Posterior cingulate gyrus (tissue), 11 donors: ENCODE results near the gene NEK4.

Experiments
- DNase-seq, 10 donors: peaks; one replicate each; pipeline versions ENCODE4 v3.0.0 to v3.0.0-alpha.2; 2020 to 2021; ENCODE audit warnings: mixed read lengths in 3 of 10
- intact Hi-C: fragments of 100-400 bp; cut with DNase I; formaldehyde crosslinking; loops from one replicate; pipeline ENCODE4 v1.15.1; 2023

NEK4 gene

GRCh38 chr3:52705688-52706686 is 64.8 kb downstream of the NEK4 start, which contains the start of the genes GLT8D1 and SPCS1:
Gene GLT8D1, minus strand, starts transcription at chr3:52705791. Its CDS starts 5,331 bp downstream, at chr3:52700460.
Gene SPCS1, plus strand, starts transcription at chr3:52706106. Its CDS starts 141 bp downstream, at chr3:52706247.
- peak; percentile 77 to 99 (median 88) for DNase-seq
- intact Hi-C loops: loop anchor here (2.0 kb wide), 2 partner anchors 21 to 65 kb away; partner anchors contain the start of genes NEK4 and PBRM1

- intact Hi-C loops: loop anchor here (2.0 kb wide), 2 partner anchors 21 to 65 kb away; partner anchors contain the start of genes NEK4 and PBRM1
- DNase-seq: peak in 1 of 10 donors; percentile 33
These were observed 65.4 kb downstream of the NEK4 start for GRCh38 chr3:52705438-52705687.

DNA sequence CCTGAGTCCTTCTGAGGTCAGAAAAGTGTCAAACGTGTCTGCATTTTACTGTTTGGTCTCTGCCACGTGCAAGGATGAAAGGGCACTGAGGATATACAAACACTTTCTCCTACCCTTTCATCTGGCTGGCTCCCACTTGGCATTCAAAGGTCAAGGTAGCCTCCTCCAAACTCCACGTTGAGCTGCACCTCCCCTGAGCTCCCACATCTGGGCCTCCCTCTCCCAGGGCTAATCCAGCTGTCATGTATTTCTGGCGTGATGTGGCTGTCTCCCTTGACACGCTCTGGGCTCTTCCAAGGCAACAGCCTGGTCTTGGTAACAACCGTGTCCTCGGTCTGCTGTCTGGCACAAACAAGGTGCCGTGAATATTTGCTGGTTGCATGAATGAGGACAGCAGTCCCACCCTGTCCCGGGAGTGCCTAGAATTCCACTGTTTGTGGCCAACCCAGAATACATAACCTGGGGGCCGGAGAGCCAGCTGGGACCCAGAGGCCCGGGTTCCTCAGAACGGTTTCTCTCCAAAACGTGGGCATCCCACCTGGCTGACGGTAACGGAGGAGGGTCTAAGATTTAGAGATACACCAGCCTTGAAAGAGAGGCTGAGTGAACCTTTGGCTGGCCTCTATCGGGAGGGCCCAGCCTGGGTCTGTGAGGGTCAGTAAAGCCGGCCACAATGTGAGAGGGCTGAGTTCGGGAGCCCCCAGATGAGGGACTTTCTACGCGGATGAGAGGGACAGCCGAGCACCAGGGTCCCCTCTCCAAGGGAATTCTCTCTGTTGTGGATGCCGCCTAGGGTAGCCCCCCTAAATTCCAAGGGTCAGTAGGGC is 65.9 kb downstream of the NEK4 start:
- intact Hi-C loops: loop anchor here (2.0 kb wide), 2 partner anchors 20 to 66 kb away; partner anchors contain the start of genes NEK4 and PBRM1
- no peak for DNase-seq

DNA sequence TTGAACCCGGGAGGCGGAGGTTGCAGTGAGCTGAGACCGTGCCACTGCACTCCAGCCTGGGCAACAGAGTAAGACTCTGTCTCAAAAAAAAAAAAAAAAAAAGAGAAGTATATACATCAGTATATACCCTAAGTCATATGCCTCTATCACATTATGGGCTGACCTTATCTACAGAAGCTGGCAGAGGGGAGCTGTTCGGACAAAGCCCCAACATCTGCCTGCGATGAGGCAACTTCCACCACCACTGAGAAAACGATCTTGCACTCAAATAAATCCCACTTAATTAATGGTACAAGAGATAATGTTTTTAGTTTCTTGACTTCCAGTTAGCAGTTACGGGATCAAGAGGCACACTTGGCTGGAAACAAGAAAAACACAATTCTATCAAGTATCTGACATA is 67.4 kb downstream of the NEK4 start:
- DNase-seq: no peak
- intact Hi-C loops: no loop called here

DNA sequence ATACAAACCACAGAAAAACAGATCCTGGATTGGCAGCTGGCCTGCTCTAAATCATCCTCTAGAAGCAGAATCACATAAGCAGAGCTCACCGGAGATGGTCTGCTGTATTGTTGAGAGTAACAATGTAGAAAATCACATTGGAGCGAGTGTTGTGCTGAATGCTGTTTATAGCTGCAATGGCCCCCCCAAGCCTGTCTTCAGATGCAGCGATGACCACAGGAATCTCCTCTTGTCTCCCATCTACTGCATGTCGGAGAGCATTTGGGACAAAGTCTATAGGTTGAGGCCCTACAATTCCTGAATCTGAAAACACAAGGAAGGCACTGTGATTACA is 73.1 kb downstream of the NEK4 start:
- DNase-seq: no peak
- intact Hi-C loops: no loop called here

GRCh38 chr3:52696830-52697631 is 73.7 kb downstream of the NEK4 start:
- no peak for DNase-seq
- intact Hi-C loops: no loop called here

DNA sequence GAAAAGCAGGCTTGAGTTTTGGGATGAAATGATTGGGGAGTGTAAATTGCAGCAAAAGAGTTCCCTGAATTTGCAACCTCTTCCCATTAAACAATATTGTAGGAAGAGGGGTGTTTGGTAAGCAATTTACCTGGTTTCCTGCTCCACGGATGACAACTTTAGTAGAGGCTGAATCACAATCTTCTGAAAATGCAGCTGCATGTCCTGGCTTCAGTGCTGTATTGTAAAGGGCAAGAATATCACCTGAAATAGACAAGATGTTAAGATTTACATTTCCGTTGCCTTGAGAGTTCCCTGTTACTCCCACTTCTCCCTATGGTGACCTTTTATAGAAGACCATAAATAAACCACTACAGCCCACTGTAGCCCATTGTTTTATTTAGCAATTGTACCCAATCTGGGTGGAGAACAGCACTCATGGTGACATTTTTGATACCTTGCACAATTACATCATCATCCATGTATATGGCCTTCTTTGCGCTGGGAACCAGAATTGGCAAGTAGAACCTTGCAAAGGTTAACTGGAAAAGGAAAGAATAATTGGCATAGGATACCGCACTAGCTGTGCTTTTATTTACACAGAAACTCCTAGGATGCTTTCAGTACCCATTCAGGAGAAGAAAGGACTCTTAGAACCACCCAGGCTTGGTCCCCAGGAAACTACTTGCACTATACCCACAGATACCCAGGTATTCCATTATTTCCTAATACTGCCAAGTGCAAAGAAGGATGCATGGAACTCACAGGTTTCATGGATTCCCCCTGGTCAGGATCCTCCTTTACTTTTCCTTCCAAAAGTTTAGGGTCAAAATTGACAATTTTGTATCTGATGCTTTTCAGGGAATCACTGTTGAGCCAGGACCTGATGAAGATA is 74.7 kb downstream of the NEK4 start:
- intact Hi-C loops: no loop called here
- DNase-seq: no peak

GRCh38 chr3:52694528-52695189 is 76.1 kb downstream of the NEK4 start:
- no peak for DNase-seq
- intact Hi-C loops: no loop called here

- DNase-seq: no peak
- intact Hi-C loops: no loop called here
These were observed 77.7 kb downstream of the NEK4 start for GRCh38 chr3:52693071-52693470.

DNA sequence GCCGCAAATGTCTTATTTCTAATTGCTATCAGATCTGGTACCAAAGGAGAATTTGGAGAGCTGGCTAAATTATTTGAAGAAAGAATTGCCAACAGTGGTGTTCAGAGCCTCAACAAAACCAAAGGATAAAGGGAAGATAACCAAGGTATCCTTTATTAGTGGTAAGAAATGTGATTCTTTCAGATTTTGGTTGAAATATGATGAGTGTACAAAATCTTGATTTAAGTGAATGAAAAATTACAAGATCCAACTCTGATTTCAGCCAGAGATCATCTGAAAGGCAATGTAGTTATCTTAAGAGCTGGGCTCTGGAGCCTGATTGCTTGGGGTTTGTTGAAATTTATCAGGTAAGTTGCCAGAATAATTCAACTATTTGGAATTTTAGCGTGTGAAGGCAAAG is 80.2 kb downstream of the NEK4 start:
- DNase-seq: no peak
- intact Hi-C loops: no loop called here

DNA sequence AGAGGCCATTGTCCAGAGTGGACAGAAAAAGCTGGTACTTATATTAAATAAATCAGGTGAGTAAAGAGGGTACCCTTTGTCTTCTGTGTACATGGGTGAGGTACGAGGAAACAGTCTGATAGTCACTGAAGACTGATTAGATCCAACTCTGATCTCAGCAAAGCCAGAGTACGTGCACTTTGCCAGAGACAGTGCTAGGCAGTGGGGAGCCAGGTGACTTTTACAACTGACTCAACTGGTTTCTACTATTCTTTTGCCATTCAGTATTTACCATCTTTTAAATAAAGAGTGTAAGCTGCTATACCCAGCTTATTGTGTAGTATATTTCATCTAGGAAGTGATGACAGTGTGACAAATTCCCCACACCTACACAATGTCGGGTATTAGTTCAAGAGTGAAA is 81.6 kb downstream of the NEK4 start:
- intact Hi-C loops: loop anchor here (10.0 kb wide), 1 partner anchor 264 kb away; no protein-coding TSS in a partner anchor
- DNase-seq: no peak

- no peak for DNase-seq
- intact Hi-C loops: loop anchor here (10.0 kb wide), 1 partner anchor 263 kb away; no protein-coding TSS in a partner anchor
These were observed 82.5 kb downstream of the NEK4 start for GRCh38 chr3:52688266-52688665.

DNA sequence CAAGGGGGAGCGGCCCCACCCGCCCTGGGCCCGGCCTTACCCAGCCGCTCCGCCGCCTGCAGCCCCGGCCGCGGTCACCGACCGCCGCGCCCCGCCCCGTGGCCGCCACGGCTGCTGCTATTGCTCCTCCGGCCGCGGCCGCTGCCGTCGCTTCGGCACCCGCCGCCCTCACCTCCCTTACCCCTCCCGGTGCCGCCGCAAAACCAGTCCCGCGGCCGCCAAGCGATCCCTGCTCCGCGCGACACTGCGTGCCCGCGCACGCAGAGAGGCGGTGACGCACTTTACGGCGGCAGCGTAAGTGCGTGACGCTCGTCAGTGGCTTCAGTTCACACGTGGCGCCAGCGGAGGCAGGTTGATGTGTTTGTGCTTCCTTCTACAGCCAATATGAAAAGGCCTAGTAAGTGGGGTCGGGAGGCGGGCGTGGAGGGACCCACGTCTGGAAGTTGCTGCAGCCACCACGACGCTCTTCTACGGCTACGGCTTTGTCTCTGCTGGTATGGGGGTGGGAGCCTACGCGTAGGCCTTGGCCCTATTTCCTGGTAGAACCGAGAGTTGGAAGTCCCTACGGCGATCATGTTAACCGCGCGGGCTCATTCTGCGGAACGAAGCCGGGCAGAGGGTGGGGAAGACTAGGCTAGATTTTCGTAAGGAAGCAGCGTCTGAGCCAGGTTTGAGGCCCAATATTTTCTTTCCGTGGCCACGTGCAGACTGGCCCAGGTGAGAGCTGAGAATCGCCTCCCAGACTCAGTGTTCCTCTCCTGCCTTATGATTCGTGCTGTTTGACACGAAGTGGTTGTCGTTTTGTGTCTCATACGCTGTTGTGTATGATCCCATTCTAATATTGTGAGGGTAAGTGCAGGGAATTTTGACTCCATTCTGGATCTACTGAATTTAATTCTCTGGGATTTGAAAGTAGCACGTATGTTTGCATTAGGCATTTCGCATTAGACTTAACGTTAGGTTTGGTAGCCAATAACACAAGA is 84.7 kb downstream of the NEK4 start, which contains the start of the genes GNL3 and PBRM1:
Gene GNL3, plus strand, starts transcription at position 324 of the 983 bp plus-strand sequence. Its CDS starts 61 bp downstream, at position 385.
Gene PBRM1, minus strand, starts transcription at position 205 of the 983 bp plus-strand sequence.
- intact Hi-C loops: loop anchor here (2.0 to 10.0 kb wide), 3 partner anchors 19 to 261 kb away; partner anchors contain the start of genes GLT8D1 and UQCC5
- peak; percentile 85 to 99 (median 92) for DNase-seq

DNA sequence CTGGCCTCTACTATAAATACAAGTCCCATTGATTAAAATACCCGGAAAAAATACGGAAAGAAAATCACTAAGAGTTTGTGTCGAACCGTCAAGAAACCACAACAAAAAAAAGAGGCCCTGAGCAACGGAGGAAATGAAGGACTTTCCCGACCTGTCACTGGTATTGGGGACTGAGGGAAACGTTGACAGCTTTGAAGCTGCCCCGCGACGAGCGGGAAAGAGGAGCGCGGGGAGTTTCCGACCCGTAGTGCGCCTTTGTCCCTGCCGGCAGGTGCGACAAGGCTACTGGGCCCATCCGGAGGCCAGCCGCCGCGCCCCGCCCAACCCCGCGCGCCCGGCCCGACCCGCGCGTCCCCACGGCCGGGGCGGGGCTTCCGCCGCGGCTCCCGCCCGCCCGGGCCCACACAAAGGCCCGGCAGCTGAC is 85.4 kb downstream of the NEK4 start:
- intact Hi-C loops: loop anchor here (2.0 to 10.0 kb wide), 3 partner anchors 20 to 260 kb away; partner anchors contain the start of genes GLT8D1 and UQCC5
- peak; percentile 60 to 96 (median 70) for DNase-seq

GRCh38 chr3:52684184-52684583 is 86.6 kb downstream of the NEK4 start:
- no peak for DNase-seq
- intact Hi-C loops: loop anchor here (2.0 to 10.0 kb wide), 3 partner anchors 21 to 259 kb away; partner anchors contain the start of genes GLT8D1 and UQCC5

- intact Hi-C loops: loop anchor here (2.0 to 10.0 kb wide), 3 partner anchors 21 to 259 kb away; partner anchors contain the start of genes GLT8D1 and UQCC5
- DNase-seq: no peak
These were observed 87.1 kb downstream of the NEK4 start for GRCh38 chr3:52683611-52684010.

DNA sequence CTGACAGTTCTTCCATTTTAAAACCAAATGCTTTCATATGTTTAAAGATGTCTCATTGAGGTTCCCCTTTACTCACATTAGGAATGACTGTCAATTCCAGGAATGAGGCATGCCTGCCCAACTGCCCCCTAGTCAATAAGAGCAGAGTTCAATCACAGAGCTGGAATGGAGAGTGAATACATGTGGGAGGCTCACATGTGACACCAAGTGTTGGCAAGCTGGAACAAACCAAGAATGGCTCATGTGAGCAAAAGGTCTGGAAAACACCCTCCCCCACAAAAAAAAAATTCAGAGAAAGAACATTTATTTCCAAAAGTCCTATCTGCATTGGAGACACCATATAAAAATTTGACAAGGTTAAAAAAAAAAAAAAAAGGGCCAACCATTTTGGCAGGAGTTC is 88.7 kb downstream of the NEK4 start:
- peak in 1 of 10 donors; percentile 11 for DNase-seq
- intact Hi-C loops: loop anchor here (10.0 kb wide), 1 partner anchor 257 kb away; no protein-coding TSS in a partner anchor
